ENCODE results near the gene ZNF516.
A peak's percentile ranks its signal among the peaks of the same experiment; 100 is the strongest.
"Not testable (repeated sequence)": the region's sequence is repeated elsewhere in the genome, so short reads cannot be mapped to it uniquely, and the experiment has no call there.

Gene ZNF516

GRCh38 chr18:76495006-76495370 is at the start of gene ZNF516:
Gene ZNF516 (minus strand): TSS chr18:76495242. CDS start chr18:76443054, 52,188 bp downstream.
- Histone ChIP-seq H3K4me3 (ENCODE audit: low read length) (peak within 1 kb of the TSS; percentile 95), H3K27me3 (ENCODE audit: insufficient read depth, low read length) (peaks cover 63% of the 10 kb centered on the region), H3K9me3 (ENCODE audit: insufficient read depth, low read depth, low read length) (no peaks in the 10 kb centered on the region), H3K27ac (ENCODE audit: low read length) (no peak within 1 kb of the TSS), H3K4me1 (ENCODE audit: insufficient read depth, low read length) (no peaks in the 10 kb centered on the region; the same call in none of the 2 replicates), H3K36me3 (ENCODE audit: insufficient read depth, low read depth, low read length) (no peaks in the 10 kb centered on the region), H3K9ac (ENCODE audit: low read depth, low read length) (peak within 1 kb of the TSS; percentile 88)

- Histone ChIP-seq H3K4me1 (ENCODE audit: insufficient read depth, low read length) (no peaks in the 10 kb centered on the region), H3K27ac (ENCODE audit: low read length) (no peak overlapping the region), H3K9ac (ENCODE audit: low read depth, low read length) (no peak overlapping the region), H3K4me3 (ENCODE audit: low read length) (no peak overlapping the region), H3K9me3 (ENCODE audit: insufficient read depth, low read depth, low read length) (no peaks in the 10 kb centered on the region), H3K27me3 (ENCODE audit: insufficient read depth, low read length) (no peaks in the 10 kb centered on the region), H3K36me3 (ENCODE audit: insufficient read depth, low read depth, low read length) (no peaks in the 10 kb centered on the region)
Measured at GRCh38 chr18:76538846-76539245, 43.8 kb upstream of the ZNF516 start.

- Histone ChIP-seq H3K9ac (ENCODE audit: low read depth, low read length) (no peak overlapping the region), H3K9me3 (ENCODE audit: insufficient read depth, low read depth, low read length) (no peaks in the 10 kb centered on the region), H3K27me3 (ENCODE audit: insufficient read depth, low read length) (no peaks in the 10 kb centered on the region), H3K4me1 (ENCODE audit: insufficient read depth, low read length) (no peaks in the 10 kb centered on the region), H3K27ac (ENCODE audit: low read length) (no peak overlapping the region), H3K4me3 (ENCODE audit: low read length) (no peak overlapping the region), H3K36me3 (ENCODE audit: insufficient read depth, low read depth, low read length) (no peaks in the 10 kb centered on the region)
Measured at GRCh38 chr18:76537621-76538020, 42.6 kb upstream of the ZNF516 start.

GRCh38 chr18:76536593-76536992 is 41.6 kb upstream of the ZNF516 start:
- not testable (repeated sequence) for H3K36me3 ChIP-seq (ENCODE audit: insufficient read depth, low read depth, low read length); H3K27me3 ChIP-seq (ENCODE audit: insufficient read depth, low read length); H3K9ac ChIP-seq (ENCODE audit: low read depth, low read length); H3K4me1 ChIP-seq (ENCODE audit: insufficient read depth, low read length); H3K4me3 ChIP-seq (ENCODE audit: low read length); H3K27ac ChIP-seq (ENCODE audit: low read length); H3K9me3 ChIP-seq (ENCODE audit: insufficient read depth, low read depth, low read length)

GRCh38 chr18:76532875-76533274 is 37.8 kb upstream of the ZNF516 start:
- Histone ChIP-seq H3K36me3 (ENCODE audit: insufficient read depth, low read depth, low read length) (no peaks in the 10 kb centered on the region), H3K4me3 (ENCODE audit: low read length) (no peak overlapping the region), H3K4me1 (ENCODE audit: insufficient read depth, low read length) (peaks cover 6% of the 10 kb centered on the region; the same call in 1 of the 2 replicates), H3K9me3 (ENCODE audit: insufficient read depth, low read depth, low read length) (no peaks in the 10 kb centered on the region), H3K9ac (ENCODE audit: low read depth, low read length) (no peak overlapping the region), H3K27me3 (ENCODE audit: insufficient read depth, low read length) (peaks cover 10% of the 10 kb centered on the region; the same call in 1 of the 2 replicates), H3K27ac (ENCODE audit: low read length) (no peak overlapping the region)

GRCh38 chr18:76530846-76531245 is 35.8 kb upstream of the ZNF516 start:
- Histone ChIP-seq H3K9ac (ENCODE audit: low read depth, low read length) (no peak overlapping the region), H3K4me3 (ENCODE audit: low read length) (no peak overlapping the region), H3K36me3 (ENCODE audit: insufficient read depth, low read depth, low read length) (no peaks in the 10 kb centered on the region), H3K27me3 (ENCODE audit: insufficient read depth, low read length) (peaks cover 11% of the 10 kb centered on the region; the same call in 1 of the 2 replicates), H3K4me1 (ENCODE audit: insufficient read depth, low read length) (peaks cover 8% of the 10 kb centered on the region; the same call in 1 of the 2 replicates), H3K27ac (ENCODE audit: low read length) (no peak overlapping the region), H3K9me3 (ENCODE audit: insufficient read depth, low read depth, low read length) (no peaks in the 10 kb centered on the region)

GRCh38 chr18:76530391-76530790 is 35.3 kb upstream of the ZNF516 start:
- Histone ChIP-seq H3K4me1 (ENCODE audit: insufficient read depth, low read length) (peaks cover 8% of the 10 kb centered on the region; the same call in 1 of the 2 replicates), H3K9me3 (ENCODE audit: insufficient read depth, low read depth, low read length) (no peaks in the 10 kb centered on the region), H3K27ac (ENCODE audit: low read length) (no peak overlapping the region), H3K27me3 (ENCODE audit: insufficient read depth, low read length) (peaks cover 11% of the 10 kb centered on the region; the same call in 1 of the 2 replicates), H3K4me3 (ENCODE audit: low read length) (no peak overlapping the region), H3K9ac (ENCODE audit: low read depth, low read length) (no peak overlapping the region), H3K36me3 (ENCODE audit: insufficient read depth, low read depth, low read length) (no peaks in the 10 kb centered on the region)

- no peak overlapping the region for H3K27ac ChIP-seq (ENCODE audit: low read length)
- H3K9ac ChIP-seq (ENCODE audit: low read depth, low read length) = no peak overlapping the region
- peaks cover 11% of the 10 kb centered on the region; the same call in 1 of the 2 replicates for H3K27me3 ChIP-seq (ENCODE audit: insufficient read depth, low read length)
- no peaks in the 10 kb centered on the region for H3K9me3 ChIP-seq (ENCODE audit: insufficient read depth, low read depth, low read length)
- no peaks in the 10 kb centered on the region for H3K36me3 ChIP-seq (ENCODE audit: insufficient read depth, low read depth, low read length)
- peaks cover 8% of the 10 kb centered on the region; the same call in 1 of the 2 replicates for H3K4me1 ChIP-seq (ENCODE audit: insufficient read depth, low read length)
- no peak overlapping the region for H3K4me3 ChIP-seq (ENCODE audit: low read length)
Measured at GRCh38 chr18:76529433-76529811, 34.4 kb upstream of the ZNF516 start.

- peaks cover 8% of the 10 kb centered on the region; the same call in 1 of the 2 replicates for H3K4me1 ChIP-seq (ENCODE audit: insufficient read depth, low read length)
- H3K36me3 ChIP-seq (ENCODE audit: insufficient read depth, low read depth, low read length) = no peaks in the 10 kb centered on the region
- H3K9me3 ChIP-seq (ENCODE audit: insufficient read depth, low read depth, low read length) = no peaks in the 10 kb centered on the region
- H3K27me3 ChIP-seq (ENCODE audit: insufficient read depth, low read length) = peaks cover 11% of the 10 kb centered on the region; the same call in 1 of the 2 replicates
- H3K9ac ChIP-seq (ENCODE audit: low read depth, low read length) = 0 out of 2 replicates have a peak overlapping the region, but pooled peaks have one; percentile 37
- peak overlapping the region; percentile 45 for H3K4me3 ChIP-seq (ENCODE audit: low read length)
- H3K27ac ChIP-seq (ENCODE audit: low read length) = no peak overlapping the region
Measured at GRCh38 chr18:76528477-76529432, 33.7 kb upstream of the ZNF516 start.

GRCh38 chr18:76525911-76526310 is 30.9 kb upstream of the ZNF516 start:
- Histone ChIP-seq H3K36me3 (ENCODE audit: insufficient read depth, low read depth, low read length) (no peaks in the 10 kb centered on the region), H3K4me3 (ENCODE audit: low read length) (no peak overlapping the region), H3K27ac (ENCODE audit: low read length) (no peak overlapping the region), H3K9me3 (ENCODE audit: insufficient read depth, low read depth, low read length) (no peaks in the 10 kb centered on the region), H3K4me1 (ENCODE audit: insufficient read depth, low read length) (peaks cover 17% of the 10 kb centered on the region), H3K9ac (ENCODE audit: low read depth, low read length) (no peak overlapping the region), H3K27me3 (ENCODE audit: insufficient read depth, low read length) (peaks cover 11% of the 10 kb centered on the region; the same call in 1 of the 2 replicates)

GRCh38 chr18:76524900-76525698 is 30.1 kb upstream of the ZNF516 start:
- Histone ChIP-seq H3K27ac (ENCODE audit: low read length) (no peak overlapping the region), H3K4me1 (ENCODE audit: insufficient read depth, low read length) (peaks cover 17% of the 10 kb centered on the region), H3K9me3 (ENCODE audit: insufficient read depth, low read depth, low read length) (no peaks in the 10 kb centered on the region), H3K36me3 (ENCODE audit: insufficient read depth, low read depth, low read length) (no peaks in the 10 kb centered on the region), H3K27me3 (ENCODE audit: insufficient read depth, low read length) (peaks cover 11% of the 10 kb centered on the region; the same call in 1 of the 2 replicates), H3K4me3 (ENCODE audit: low read length) (peak overlapping the region; percentile 59), H3K9ac (ENCODE audit: low read depth, low read length) (peak overlapping the region; percentile 56; the same call in 1 of the 2 replicates)
